ENCODE results near the gene PAN3. TPM values are rescaled to one million over a fixed set of nuclear protein-coding genes. Genes with fewer than 3 reads are reported as not detected.

The PAN3 gene
- total and polyA plus RNA-seq, 2 of the 8 experiments (the other 6 are each of a cell fraction or from before 2014, with no cell fraction given), result 12.7 to 39.3 TPM

DNA sequence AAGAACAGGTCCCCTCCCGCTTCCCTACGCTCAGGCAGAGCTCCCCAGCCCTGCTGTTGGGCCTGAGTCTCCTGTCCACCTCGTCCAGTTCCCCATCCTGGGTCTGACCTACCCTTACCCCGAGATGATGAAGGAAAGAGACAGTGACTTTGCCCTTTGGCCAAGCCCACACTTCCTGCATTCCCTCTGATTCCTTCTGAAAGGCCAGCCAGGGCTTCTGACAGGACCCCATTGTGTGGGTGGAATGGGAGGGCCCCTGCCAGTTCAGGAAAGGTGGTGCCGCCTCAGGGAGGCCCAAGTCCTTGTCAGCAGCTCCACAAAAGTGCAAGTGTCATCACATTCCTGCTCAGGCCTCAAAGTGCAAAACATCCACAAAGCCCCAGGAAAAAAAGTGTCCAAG lies 177.8 kb downstream of the PAN3 start:
- POLR2A ChIA-PET (ENCODE audit: partially characterized antibody), result no interaction called here
- Histone ChIP-seq H3K79me2 (ENCODE audit: control insufficient read depth in 1 of 2, insufficient read depth in 2 of 2, low read length in 2 of 2) (no peaks in the 10 kb centered on the region), H3K36me3 (ENCODE audit: control insufficient read depth in 2 of 4, insufficient read depth in 4 of 4, low read length in 3 of 4) (peaks cover 0 to 13% (median 5%) of the 10 kb centered on the region in 4 experiments; a peak in 5 of 8 replicates), H4K5ac (ENCODE audit: insufficient read length, low read depth, low read length) (no peak overlapping the region), H3K4me2 (ENCODE audit: insufficient read depth in 1 of 2, low read depth in 2 of 2, low read length in 2 of 2) (no peak overlapping the region), H2BK20ac (ENCODE audit: low read length) (no peak overlapping the region), H3K4ac (replicated peaks; ENCODE audit: insufficient read length, low read depth, low read length) (no peak overlapping the region), H2AFZ (ENCODE audit: low read length) (no peak overlapping the region), H2BK12ac (ENCODE audit: low read depth, low read length) (no peak overlapping the region), H2BK15ac (ENCODE audit: low read length) (no peak overlapping the region), H3K9ac (replicated peaks in 1 of 4; ENCODE audit: extremely low read depth in 1 of 4, low read depth in 3 of 4, low read length in 3 of 4) (no peak overlapping the region), H3K18ac (ENCODE audit: extremely low read depth, low read length) (no peak overlapping the region), H2BK5ac (ENCODE audit: low read depth, low read length) (no peak overlapping the region), H4K20me1 (replicated peaks in 1 of 2; ENCODE audit: control insufficient read depth in 1 of 2, insufficient read depth in 2 of 2, low read length in 2 of 2) (peaks cover 0 to 2% of the 10 kb centered on the region in 2 experiments), H3K56ac (replicated peaks; ENCODE audit: insufficient read length, low read depth, low read length) (no peak overlapping the region), H3K4me1 (replicated peaks in 1 of 4; ENCODE audit: control insufficient read depth in 3 of 4, insufficient read depth in 4 of 4, low read length in 3 of 4) (0 out of 7 replicates have a peak, but pooled peaks cover 0 to 4% (median 0%) of the 10 kb centered on the region in 4 experiments), H3K79me1 (ENCODE audit: low read depth, low read length) (no peaks in the 10 kb centered on the region), H2BK120ac (replicated peaks; ENCODE audit: low read depth, low read length) (no peak overlapping the region), H3K9me3 (ENCODE audit: insufficient read depth in 2 of 2, low read depth in 1 of 2, low read length in 1 of 2) (no peaks in the 10 kb centered on the region), H3K23ac (ENCODE audit: insufficient read length) (no peak overlapping the region), H3K23me2 (ENCODE audit: low read depth, low read length) (no peaks in the 10 kb centered on the region), H3K27ac (ENCODE audit: low read depth, low read length) (no peak overlapping the region), H4K91ac (replicated peaks; ENCODE audit: insufficient read length, low read length) (no peak overlapping the region), H3K4me3 (ENCODE audit: extremely low read depth in 1 of 4, insufficient read depth in 2 of 4, low read depth in 3 of 4, low read length in 4 of 4) (no peak overlapping the region), H2AK5ac (ENCODE audit: low read depth, low read length) (no peak overlapping the region), H4K8ac (ENCODE audit: extremely low read depth, insufficient read depth, low read length) (no peak overlapping the region), H3K27me3 (replicated peaks in 1 of 4; ENCODE audit: control insufficient read depth in 3 of 4, extremely low read depth in 1 of 4, insufficient read depth in 3 of 4, low read length in 3 of 4) (no peaks in the 10 kb centered on the region), H3K14ac (ENCODE audit: insufficient read length) (no peak overlapping the region)
- WGBS, 2 experiments (ENCODE audit: extremely low coverage in 1 of 2, insufficient coverage in 1 of 2, insufficient read length in 1 of 2, insufficient replicate concordance in 2 of 2, low coverage in 1 of 2, low lambda C conversion rate in 2 of 2, missing lambda C conversion rate in 1 of 2), result 87% methylated on average over 5 of the region's 5 CpGs; no CpG with 5 or more reads in 1 of the 2 experiments
- FAIRE-seq (no peak), DNase-seq (ENCODE audit: low read depth in 1 of 2, low spot score in 2 of 2) (no peak)
- CTCF ChIA-PET (ENCODE audit: partially characterized antibody), result interaction anchor here (2.0 to 4.1 kb wide), 2 partner anchors 8 to 12 kb away, joined by 6 to 20 read pairs; no protein-coding TSS in a partner anchor
- TF ChIP-seq POLR2A (IDR thresholded peaks at IDR 0.05; ENCODE audit: control extremely low read depth in 1 of 2, low read depth in 2 of 2, low read length in 2 of 2), result no peak
- no peak for TF ChIP-seq HDAC2 (IDR thresholded peaks at IDR 0.05; ENCODE audit: borderline replicate concordance in 1 of 2, low read depth in 2 of 2, low read length in 2 of 2)
- TF ChIP-seq, protein P1, sequence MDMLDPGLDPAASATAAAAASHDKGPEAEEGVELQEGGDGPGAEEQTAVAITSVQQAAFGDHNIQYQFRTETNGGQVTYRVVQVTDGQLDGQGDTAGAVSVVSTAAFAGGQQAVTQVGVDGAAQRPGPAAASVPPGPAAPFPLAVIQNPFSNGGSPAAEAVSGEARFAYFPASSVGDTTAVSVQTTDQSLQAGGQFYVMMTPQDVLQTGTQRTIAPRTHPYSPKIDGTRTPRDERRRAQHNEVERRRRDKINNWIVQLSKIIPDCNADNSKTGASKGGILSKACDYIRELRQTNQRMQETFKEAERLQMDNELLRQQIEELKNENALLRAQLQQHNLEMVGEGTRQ (IDR thresholded peaks at IDR 0.05; ENCODE audit: low read length), result no peak
- no peak for TF ChIP-seq FOSL1 (IDR thresholded peaks at IDR 0.05; ENCODE audit: insufficient read depth, low read depth, low read length)
- no peak for TF ChIP-seq RXRA (IDR thresholded peaks at IDR 0.05; ENCODE audit: insufficient read depth, low read depth, low read length)
- no peak for TF ChIP-seq JUN (IDR thresholded peaks at IDR 0.05; ENCODE audit: low read depth, low read length)
- no peak for TF ChIP-seq RBBP5 (IDR thresholded peaks at IDR 0.05; ENCODE audit: borderline replicate concordance, low read depth, low read length)
- no peak for TF ChIP-seq BACH1 (IDR thresholded peaks at IDR 0.05; ENCODE audit: low read length)
- no peak for TF ChIP-seq RAD21 (IDR thresholded peaks at IDR 0.05 in 1 of 2, conservative IDR thresholded peaks at IDR 0.05 in 1 of 2; ENCODE audit: low read depth in 2 of 2, low read length in 2 of 2)
- TF ChIP-seq CHD2 (IDR thresholded peaks at IDR 0.05; ENCODE audit: low read length), result no peak
